Type B pancreatic cell (in vitro differentiated cells): Measurements from ENCODE around the gene NENF. TPM values are rescaled to one million over a fixed set of nuclear protein-coding genes. Genes with fewer than 3 reads are reported as not detected.

Experiments
- DNase-seq: peaks from one replicate; pipeline ENCODE4 v3.0.0; 2021; ENCODE audit warnings: mixed read lengths; ENCODE audit not compliant: unreplicated experiment; ENCODE audit errors: extremely low spot score
- H3K27ac Mint-ChIP-seq: 2 replicates; pipeline ENCODE4 v1.8.0; 2021; ENCODE audit warnings: mild to moderate bottlenecking, mixed read lengths
- H3K27me3 Mint-ChIP-seq: 2 replicates; pipeline ENCODE4 v1.8.0; 2021; ENCODE audit warnings: mixed read lengths
- H3K36me3 Mint-ChIP-seq: 2 replicates; pipeline ENCODE4 v1.8.0; 2021; ENCODE audit warnings: mixed read lengths
- H3K4me1 Mint-ChIP-seq: one replicate; pipeline ENCODE4 v1.8.0; 2021; ENCODE audit warnings: mixed read lengths; ENCODE audit not compliant: unreplicated experiment
- H3K4me3 Mint-ChIP-seq: 2 replicates; pipeline ENCODE4 v1.8.0; 2021; ENCODE audit warnings: mild to moderate bottlenecking, mixed read lengths
- H3K9me3 Mint-ChIP-seq: 2 replicates; pipeline ENCODE4 v1.8.0; 2021; ENCODE audit warnings: mixed read lengths
- CTCF ChIP-seq: fragments of 200-600 bp; sonication (generic); conservative IDR thresholded peaks from 2 replicates; pipeline ENCODE4 v1.5.0; 2021; ENCODE audit warnings: antibody characterized with exemption, mild to moderate bottlenecking
- total RNA-seq: library from RNA; stranded (reverse); gene quantifications from 2 replicates; pipeline ENCODE4 v1.2.1, GENCODE V29; 2021; ENCODE audit warnings: low replicate concordance

Gene NENF
- total RNA-seq, 1 donor from 2014 or later, result 48.9 TPM

GRCh38 chr1:212412374-212412773 is 20.3 kb upstream of the NENF start:
- Mint-ChIP-seq H3K4me1 (peaks cover 19% of the 10 kb centered on the region), H3K27me3 (no peaks in the 10 kb centered on the region), H3K27ac (no peak overlapping the region), H3K9me3 (no peaks in the 10 kb centered on the region), H3K36me3 (peaks cover 12% of the 10 kb centered on the region), H3K4me3 (no peak overlapping the region)
- no peak for TF ChIP-seq CTCF
- no peak for DNase-seq

- peak overlapping the region; percentile 90 for H3K4me3 Mint-ChIP-seq
- DNase-seq, result no peak
- TF ChIP-seq CTCF, result no peak
- H3K4me1 Mint-ChIP-seq, result peaks cover 19% of the 10 kb centered on the region
- H3K27me3 Mint-ChIP-seq, result no peaks in the 10 kb centered on the region
- peaks cover 12% of the 10 kb centered on the region for H3K36me3 Mint-ChIP-seq
- peak overlapping the region; percentile 47 for H3K27ac Mint-ChIP-seq
- no peaks in the 10 kb centered on the region for H3K9me3 Mint-ChIP-seq
These were observed 18.8 kb upstream of the NENF start for GRCh38 chr1:212413902-212414327.

GRCh38 chr1:212414328-212415106 is 18.2 kb upstream of the NENF start, which contains the start of gene PACC1:
TSS of gene PACC1 (minus strand) at chr1:212414886. CDS start at chr1:212414757, 129 bp downstream.
- peak; percentile 50 for TF ChIP-seq CTCF
- H3K36me3 Mint-ChIP-seq, result peaks cover 6% of the 10 kb centered on the region

GRCh38 chr1:212415107-212415841 is 17.4 kb upstream of the NENF start:
- Mint-ChIP-seq H3K4me1 (peaks cover 19% of the 10 kb centered on the region), H3K4me3 (peak overlapping the region; percentile 90), H3K36me3 (peaks cover 3% of the 10 kb centered on the region), H3K27me3 (no peaks in the 10 kb centered on the region), H3K9me3 (no peaks in the 10 kb centered on the region), H3K27ac (peak overlapping the region; percentile 94)
- no peak for DNase-seq
- TF ChIP-seq CTCF, result no peak

More at GRCh38 chr1:212414328-212415106, 18.2 kb upstream of the NENF start, which contains the start of gene PACC1:
- no peaks in the 10 kb centered on the region for H3K9me3 Mint-ChIP-seq
- DNase-seq, result peak; percentile 93
- H3K4me1 Mint-ChIP-seq, result peaks cover 19% of the 10 kb centered on the region
- no peaks in the 10 kb centered on the region for H3K27me3 Mint-ChIP-seq
- peak within 1 kb of the TSS; percentile 90 for H3K4me3 Mint-ChIP-seq
- H3K27ac Mint-ChIP-seq, result peak within 1 kb of the TSS; percentile 94

- no peak for DNase-seq
- Mint-ChIP-seq H3K4me3 (no peak overlapping the region), H3K9me3 (no peaks in the 10 kb centered on the region), H3K36me3 (no peaks in the 10 kb centered on the region), H3K27me3 (no peaks in the 10 kb centered on the region), H3K4me1 (no peaks in the 10 kb centered on the region), H3K27ac (no peak overlapping the region)
- no peak for TF ChIP-seq CTCF
These were observed 11.6 kb upstream of the NENF start for GRCh38 chr1:212421165-212421564.
